ENCODE results near the gene FUT1.
"Not testable (repeated sequence)": the region's sequence is repeated elsewhere in the genome, so short reads cannot be mapped to it uniquely, and the experiment has no call there.

The FUT1 gene

DNA sequence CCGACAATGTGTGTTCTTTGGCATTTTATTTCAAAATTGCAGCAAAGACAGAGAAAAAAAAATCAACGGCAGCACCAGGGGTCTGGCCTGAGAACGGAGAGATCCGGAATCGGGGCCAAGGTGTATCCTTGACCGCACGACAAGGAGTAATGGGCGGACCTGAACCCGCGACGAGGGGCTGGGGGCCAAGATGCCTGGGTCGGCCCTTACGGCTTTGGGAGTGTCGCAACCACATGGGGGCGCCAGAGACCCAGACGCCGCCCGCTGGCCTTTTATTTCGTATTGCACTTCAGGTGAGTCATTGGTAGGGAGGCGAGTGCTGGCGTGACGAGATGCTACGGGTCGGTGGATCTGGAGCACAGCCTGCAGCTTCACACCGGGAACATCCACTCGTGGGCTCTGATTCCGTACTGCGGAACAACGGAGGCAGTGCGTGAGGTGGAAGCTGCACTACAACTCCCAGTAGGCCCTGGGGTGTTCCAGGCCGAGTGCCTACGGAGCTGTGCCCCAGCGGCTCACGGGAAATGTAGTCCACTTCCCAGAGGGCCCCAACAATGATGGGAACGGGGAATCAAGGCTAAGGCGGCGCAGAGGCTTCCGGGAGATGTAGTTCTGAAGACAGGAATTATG is 42.7 kb upstream of the FUT1 start:
- TF ChIP-seq, protein P1, sequence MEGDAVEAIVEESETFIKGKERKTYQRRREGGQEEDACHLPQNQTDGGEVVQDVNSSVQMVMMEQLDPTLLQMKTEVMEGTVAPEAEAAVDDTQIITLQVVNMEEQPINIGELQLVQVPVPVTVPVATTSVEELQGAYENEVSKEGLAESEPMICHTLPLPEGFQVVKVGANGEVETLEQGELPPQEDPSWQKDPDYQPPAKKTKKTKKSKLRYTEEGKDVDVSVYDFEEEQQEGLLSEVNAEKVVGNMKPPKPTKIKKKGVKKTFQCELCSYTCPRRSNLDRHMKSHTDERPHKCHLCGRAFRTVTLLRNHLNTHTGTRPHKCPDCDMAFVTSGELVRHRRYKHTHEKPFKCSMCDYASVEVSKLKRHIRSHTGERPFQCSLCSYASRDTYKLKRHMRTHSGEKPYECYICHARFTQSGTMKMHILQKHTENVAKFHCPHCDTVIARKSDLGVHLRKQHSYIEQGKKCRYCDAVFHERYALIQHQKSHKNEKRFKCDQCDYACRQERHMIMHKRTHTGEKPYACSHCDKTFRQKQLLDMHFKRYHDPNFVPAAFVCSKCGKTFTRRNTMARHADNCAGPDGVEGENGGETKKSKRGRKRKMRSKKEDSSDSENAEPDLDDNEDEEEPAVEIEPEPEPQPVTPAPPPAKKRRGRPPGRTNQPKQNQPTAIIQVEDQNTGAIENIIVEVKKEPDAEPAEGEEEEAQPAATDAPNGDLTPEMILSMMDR (IDR thresholded peaks at IDR 0.05; ENCODE audit: control insufficient read depth, extremely low read depth, insufficient read depth), result peak; percentile 62
- peak overlapping the region; percentile 40 for H3K4me3 ChIP-seq (ENCODE audit: low read depth, low read length)

DNA sequence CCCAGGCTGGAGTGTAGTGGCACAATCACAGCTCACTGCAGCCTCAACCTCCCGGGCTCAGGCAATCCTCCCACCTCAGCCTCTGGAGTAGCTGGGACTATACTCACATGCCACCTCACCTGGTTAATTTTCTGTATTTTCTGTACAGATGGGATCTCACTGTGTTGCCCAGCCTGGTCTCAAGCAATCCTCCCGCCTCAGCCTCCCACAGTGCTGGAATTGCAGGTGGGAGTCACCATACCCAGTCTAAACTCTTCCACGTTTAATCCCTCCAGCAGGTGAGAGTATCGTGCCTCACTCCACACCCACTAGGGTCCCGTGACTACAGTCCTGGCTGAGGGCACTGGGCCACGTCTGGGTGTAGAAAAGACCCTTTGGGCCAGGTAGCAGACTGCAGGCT is 41.9 kb upstream of the FUT1 start:
- H3K4me3 ChIP-seq (ENCODE audit: low read depth, low read length), result no peak overlapping the region
- DNase-seq (ENCODE audit: low read depth), result no peak
- TF ChIP-seq, protein P1 (IDR thresholded peaks at IDR 0.05; ENCODE audit: control insufficient read depth, extremely low read depth, insufficient read depth), result no peak

More for the DNA sequence above, 42.7 kb upstream of the FUT1 start:
- DNase-seq (ENCODE audit: low read depth), result peak; percentile 46

DNA sequence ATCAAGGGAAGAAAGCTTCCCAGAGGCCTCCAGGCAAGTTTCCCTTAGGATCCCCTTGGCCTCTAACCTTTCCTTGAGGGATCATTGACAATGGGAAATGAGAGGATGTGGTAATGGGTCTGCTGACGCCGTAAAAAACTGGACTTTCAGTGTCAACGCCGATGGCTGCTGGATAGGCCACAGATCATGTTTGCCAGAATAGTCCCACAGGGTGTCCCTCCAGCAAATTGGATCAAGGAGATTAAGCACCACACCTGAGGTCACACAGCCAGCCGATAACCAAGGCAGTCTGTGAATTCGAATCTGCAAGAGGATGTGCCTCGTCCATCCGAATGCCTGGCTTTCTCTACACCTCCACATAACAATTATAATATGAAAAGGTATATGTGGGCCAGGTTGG is 40.8 kb upstream of the FUT1 start:
- no peak overlapping the region for H3K4me3 ChIP-seq (ENCODE audit: low read depth, low read length)
- DNase-seq (ENCODE audit: low read depth), result no peak
- TF ChIP-seq, protein P1 (IDR thresholded peaks at IDR 0.05; ENCODE audit: control insufficient read depth, extremely low read depth, insufficient read depth), result no peak

DNA sequence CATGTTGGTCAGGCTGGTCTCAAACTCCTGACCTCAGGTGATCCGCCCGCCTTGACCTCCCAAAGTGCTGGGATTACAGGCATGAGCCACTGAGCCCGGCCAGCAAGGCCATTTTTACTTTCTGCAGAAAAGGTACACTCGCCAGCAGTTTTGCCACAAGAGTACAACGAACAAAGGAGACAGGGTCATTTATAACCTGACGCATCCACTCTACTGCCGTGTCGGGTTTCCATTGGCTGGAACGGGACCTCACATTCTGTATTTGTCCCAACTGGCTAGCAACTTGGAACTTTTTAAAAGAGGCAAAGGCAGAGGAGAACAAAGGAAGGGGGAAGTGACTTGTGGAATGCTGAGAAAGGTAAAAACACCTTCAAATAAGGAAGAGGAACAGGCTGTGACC is 34.9 kb upstream of the FUT1 start:
- not testable (repeated sequence) for H3K4me3 ChIP-seq (ENCODE audit: low read depth, low read length); DNase-seq (ENCODE audit: low read depth)

DNA sequence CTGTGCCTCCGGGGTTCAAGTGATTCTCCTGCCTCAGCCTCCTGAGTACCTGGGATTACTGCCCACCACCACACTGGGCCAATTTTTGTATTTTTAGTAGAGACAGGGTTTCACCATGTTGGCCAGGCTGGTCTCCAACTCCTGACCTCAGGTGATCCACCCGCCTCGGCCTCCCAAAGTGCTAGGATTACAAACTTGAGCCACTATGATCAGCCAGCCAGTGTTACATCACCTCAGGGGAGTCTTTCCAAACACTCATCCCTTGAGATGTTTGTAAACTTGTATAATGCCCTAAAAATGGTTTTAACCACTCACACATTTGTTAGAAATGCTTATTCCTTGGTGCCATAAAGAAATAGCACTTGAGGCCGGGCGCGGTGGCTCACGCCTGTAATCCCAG is 34.0 kb upstream of the FUT1 start:
- H3K4me3 ChIP-seq (ENCODE audit: low read depth, low read length); DNase-seq (ENCODE audit: low read depth): not testable (repeated sequence)

DNA sequence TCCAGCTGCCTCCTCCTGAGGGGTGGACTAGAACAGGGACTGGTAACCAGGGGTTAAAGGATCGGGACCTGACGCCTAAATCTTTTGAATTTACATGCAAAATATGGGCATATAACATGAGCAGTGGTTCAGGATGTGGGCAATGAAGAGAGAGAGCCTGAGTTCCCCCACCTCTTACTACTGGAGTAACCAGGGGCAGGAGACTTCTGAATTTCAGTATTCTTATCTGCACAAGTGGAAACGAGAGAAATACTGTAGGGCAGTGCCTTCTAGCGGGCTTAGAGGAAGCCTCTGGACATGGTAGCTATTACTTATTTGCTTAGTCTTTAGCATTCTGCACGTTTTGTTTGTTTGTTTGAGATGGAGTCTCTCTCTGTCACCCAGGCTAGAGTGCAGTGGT is 32.1 kb upstream of the FUT1 start:
- no peak overlapping the region for H3K4me3 ChIP-seq (ENCODE audit: low read depth, low read length)
- no peak for DNase-seq (ENCODE audit: low read depth)
- TF ChIP-seq, protein P1 (IDR thresholded peaks at IDR 0.05; ENCODE audit: control insufficient read depth, extremely low read depth, insufficient read depth), result no peak

DNA sequence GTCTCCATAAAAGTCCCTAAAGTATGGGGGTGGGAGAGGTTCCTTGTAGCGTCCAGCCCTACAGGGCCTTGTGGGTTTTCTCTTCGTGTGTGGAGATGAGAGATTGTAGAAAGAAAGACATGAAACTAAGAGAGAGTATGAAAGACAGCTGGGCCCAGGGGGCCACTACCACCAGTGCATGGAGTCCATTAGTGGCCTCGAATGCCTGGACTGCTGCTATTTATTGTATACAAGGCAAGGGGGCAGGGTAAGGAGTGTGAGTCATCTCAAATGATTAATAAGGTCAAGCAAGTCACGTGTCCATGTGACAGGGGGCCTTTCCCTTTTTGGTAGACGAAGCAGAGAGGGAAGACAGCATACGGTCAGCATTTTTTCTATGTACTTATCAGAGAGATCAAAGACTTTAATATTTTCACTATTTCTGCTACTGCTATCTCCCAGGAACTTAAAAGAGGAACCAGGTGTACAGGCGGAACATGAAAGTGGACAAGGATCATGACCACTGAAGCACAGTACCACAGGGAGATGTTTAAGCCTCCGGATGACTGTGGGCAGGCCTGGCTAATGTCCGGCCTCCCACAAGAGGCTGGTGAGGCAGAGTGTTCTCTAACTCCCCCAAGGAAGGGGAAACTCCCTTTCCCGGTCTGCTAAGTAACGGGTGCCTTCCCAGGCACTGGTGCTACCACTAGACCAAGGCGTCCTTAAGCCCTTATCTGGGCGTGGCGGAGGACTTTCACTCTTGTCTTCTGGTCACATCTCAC is 28.4 kb upstream of the FUT1 start:
- no peak for DNase-seq (ENCODE audit: low read depth)
- TF ChIP-seq, protein P1 (IDR thresholded peaks at IDR 0.05; ENCODE audit: control insufficient read depth, extremely low read depth, insufficient read depth), result no peak
- H3K4me3 ChIP-seq (ENCODE audit: low read depth, low read length), result no peak overlapping the region

DNA sequence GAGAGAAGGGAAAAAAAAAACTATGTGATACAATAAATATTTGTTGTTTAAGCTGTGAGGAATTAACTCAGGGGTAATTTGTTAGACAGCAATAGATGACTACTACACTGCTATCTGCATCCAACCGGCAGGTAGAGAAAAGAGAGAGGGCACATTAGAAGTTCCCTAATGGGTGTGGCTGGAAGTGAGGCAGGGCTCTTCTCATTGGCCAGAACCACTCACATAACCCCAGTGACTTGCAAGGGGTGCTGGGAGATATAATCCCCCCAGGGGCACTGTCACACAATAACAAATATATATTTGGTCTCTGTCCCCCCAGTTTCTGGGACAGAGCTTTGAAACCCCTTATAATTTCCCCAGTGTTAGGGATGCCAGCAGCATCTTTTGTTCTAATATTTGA is 27.2 kb upstream of the FUT1 start:
- TF ChIP-seq, protein P1 (IDR thresholded peaks at IDR 0.05; ENCODE audit: control insufficient read depth, extremely low read depth, insufficient read depth), result no peak
- DNase-seq (ENCODE audit: low read depth), result no peak
- no peak overlapping the region for H3K4me3 ChIP-seq (ENCODE audit: low read depth, low read length)
